Dedifferentiated amniotic fluid mesenchymal stem cell (primary cell): ENCODE measurements around the gene SPEM2.
"Not testable (repeated sequence)": the region's sequence is repeated elsewhere in the genome, so short reads cannot be mapped to it uniquely, and the experiment has no call there.

Experiments used
- DNase-seq: peaks from one replicate; pipeline ENCODE4 v3.0.0-alpha.2; 2016; ENCODE audit errors: extremely low spot score

The SPEM2 gene

DNA sequence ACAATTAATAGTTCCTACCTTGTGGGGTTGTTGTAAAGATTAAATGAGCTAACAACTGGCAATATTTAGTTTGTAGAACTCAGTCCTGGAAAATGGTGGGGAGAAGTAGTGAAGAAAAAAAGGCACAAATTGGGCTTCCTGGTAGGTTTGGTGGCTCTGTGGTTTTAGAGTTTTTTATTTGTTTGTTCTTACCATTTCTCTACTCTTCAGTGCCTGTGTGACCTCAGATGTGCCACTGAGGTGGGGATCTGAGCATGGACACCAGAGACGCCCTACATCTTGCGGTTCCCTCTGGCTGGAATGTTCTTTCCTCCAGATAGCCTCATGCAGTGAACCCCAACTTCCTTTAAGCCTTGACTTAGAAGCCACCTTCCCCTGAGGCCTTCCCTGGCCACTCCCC lies 46.3 kb downstream of the SPEM2 start:
- no peak for DNase-seq

DNA sequence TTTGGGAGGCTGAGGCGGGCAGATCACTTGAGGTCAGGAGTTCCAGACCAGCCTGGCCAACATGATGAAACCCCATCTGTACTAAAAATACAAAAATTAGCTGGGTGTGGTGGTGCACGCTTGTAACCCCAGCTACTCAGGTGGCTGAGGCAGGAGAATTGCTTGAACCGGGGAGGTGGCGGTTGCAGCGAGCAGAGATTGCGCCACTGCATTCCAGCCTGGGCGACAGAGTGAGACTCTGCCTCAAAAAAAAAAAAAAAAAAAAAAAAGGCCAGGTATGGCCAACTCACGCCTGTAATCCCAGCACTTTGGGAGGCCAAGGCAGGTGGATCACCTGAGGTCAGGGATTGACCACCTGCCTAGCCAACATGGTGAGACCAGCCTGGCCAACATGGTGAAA lies 49.4 kb downstream of the SPEM2 start:
- DNase-seq, result not testable (repeated sequence)

DNA sequence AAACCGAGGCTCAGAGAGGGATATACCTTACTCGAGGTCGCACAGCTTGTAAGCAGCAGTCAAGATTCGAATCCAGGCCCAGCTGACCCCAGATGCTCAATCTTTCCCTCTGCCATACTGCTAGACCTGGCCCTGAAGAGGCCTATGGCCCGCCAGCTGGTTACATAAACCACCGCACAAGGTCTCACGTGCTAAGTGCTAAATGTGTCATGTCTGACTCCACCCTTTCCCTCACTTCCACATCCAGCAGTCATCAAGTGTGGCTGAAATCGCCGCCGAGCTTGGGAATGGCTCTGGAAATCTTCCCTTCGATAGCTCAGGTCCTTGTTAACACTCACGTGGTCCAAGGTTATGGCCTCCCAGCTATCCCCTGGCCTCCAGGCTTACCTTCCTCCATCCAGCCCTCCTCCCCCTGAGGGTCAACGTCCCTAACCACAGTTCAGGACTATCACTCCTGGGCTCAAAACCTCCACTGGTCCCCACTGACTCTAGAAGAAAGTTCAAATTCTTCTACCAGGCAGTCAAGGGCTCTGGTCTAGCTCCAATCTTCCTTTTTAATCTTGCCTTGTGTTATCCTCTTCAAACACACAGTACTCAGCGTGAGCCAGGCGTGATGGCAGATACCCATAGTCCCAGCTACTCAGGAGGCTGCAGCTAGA lies 50.5 kb downstream of the SPEM2 start:
- no peak for DNase-seq

DNA sequence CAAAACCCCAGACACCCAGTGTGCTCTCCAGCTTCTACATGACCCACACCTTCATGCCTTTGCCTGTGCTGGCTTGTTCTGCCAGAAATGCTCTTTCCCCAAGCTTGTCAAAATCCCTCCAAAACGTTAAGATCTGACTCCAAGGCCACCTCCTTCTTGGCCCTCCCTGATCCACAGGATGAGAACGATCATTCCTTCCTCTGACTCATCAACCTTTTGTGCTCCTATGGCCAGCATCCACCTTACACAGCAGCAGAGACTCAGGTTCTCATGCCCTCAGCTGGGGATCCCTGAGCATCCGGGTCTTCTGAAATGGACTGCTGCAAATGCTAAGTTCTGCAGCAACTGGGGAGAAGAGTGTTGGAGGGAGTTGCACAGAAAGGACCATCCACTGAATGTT lies 51.1 kb downstream of the SPEM2 start:
- DNase-seq, result no peak

DNA sequence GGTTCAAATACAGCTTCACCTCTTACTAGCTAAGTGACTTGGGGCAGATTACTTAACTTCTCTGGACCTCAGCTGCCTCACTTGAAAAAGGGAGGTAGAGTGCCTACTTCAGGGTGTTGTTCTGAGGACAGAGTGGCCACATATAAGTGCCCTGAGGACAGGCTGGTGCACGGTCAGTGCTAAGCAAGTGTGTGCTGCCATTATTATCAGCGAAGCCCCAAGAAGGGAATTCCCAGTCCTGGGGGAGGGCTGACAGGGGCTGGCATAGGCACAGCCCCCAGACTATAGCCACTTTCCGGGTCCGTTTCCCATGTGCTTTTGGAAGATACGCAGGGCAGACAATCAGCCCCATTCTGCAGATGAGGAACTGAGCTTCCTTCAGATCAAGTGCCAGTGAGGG lies 51.5 kb downstream of the SPEM2 start:
- no peak for DNase-seq
